Heart left ventricle (tissue), 11 donors: ENCODE results near the gene VPS18. TPM values are rescaled to one million over a fixed set of nuclear protein-coding genes. Genes with fewer than 3 reads are reported as not detected.

Experiments used
- polyA plus RNA-seq, 2 donors: library from polyadenylated mRNA; stranded (reverse); fragments of 200-250 nt; gene quantifications; one replicate each; pipeline ENCODE4 v1.2.3, GENCODE V29; 2013
- total RNA-seq, 9 donors: library from RNA; depleted of rRNA in 2 of 9; stranded (reverse); fragments of >200 nt in 2 of 9; fragmentation: NEBNext Ultra II Directional in 3 of 9; extraction: Animal tissue kit (Norgen Biotek cat#: 25700) in 3 of 9; gene quantifications; one replicate each; pipeline versions ENCODE4 v1.1.0 to v1.2.4, GENCODE V29; 2016 to 2023
- donor health status: ischemic (EF 13 %, LVEDD 7.1; RV severe dilation, severe dysfunction).
- donor health status: healthy with polysubstance abuse.
- donor health status: DM: no; HTN: yes; CAD: no.
- donor health status: DM: no; HTN: no; CAD: no.
- donor health status: ischemic (EF 25% LVEDD 5.7; RV mildly dilated, moderate dysfunction).
- donor health status: healthy.
- donor health status: DM: yes; HTN: yes; CAD: no.
- donor health status: PGD.
- donor health status: nonischemic (EF 23%, LVEDD 6.1; RV moderate dilation, normal function).

The VPS18 gene
- total and polyA plus RNA-seq, 11 donors: 14.7 to 29.2 (median 21.3) TPM

Other genes starting within 250 kb of the VPS18 start
- 1 to 10 TPM in 3 of 9 donors, under 1 TPM in 4, not detected in 2; 0.48 to 3.9 (median 0.65) TPM for gene RAD51, start 199.3 kb upstream of the VPS18 start, total RNA-seq
- under 1 TPM; 0.15 to 0.36 TPM for gene RAD51, start 199.3 kb upstream of the VPS18 start, polyA plus RNA-seq
- 10 to 100 TPM; 12.0 to 22.9 (median 18.5) TPM for gene RMDN3, start 139.2 kb upstream of the VPS18 start, total RNA-seq
- gene RMDN3, start 139.2 kb upstream of the VPS18 start, polyA plus RNA-seq: 10 to 100 TPM; 14.0 to 26.2 TPM
- gene GCHFR, start 130.4 kb upstream of the VPS18 start, total RNA-seq: 10 to 100 TPM in 2 of 9 donors, 1 to 10 TPM in 7; 1.6 to 24.0 (median 6.6) TPM
- gene GCHFR, start 130.4 kb upstream of the VPS18 start, polyA plus RNA-seq: 10 to 100 TPM in 1 of 2 donors, 1 to 10 TPM in 1; 5.1 to 12.7 TPM
- gene C15orf62, start 124.5 kb upstream of the VPS18 start, total RNA-seq: 1 to 10 TPM in 1 of 9 donors, under 1 TPM in 5, not detected in 3; 0.12 to 1.1 (median 0.18) TPM
- gene C15orf62, start 124.5 kb upstream of the VPS18 start, polyA plus RNA-seq: under 1 TPM; 0.06 to 0.30 TPM
- gene ZFYVE19, start 87.4 kb upstream of the VPS18 start, total RNA-seq: 10 to 100 TPM; 11.9 to 27.1 (median 18.8) TPM
- 10 to 100 TPM; 10.5 to 18.9 TPM for gene ZFYVE19, start 87.4 kb upstream of the VPS18 start, polyA plus RNA-seq
- 10 to 100 TPM in 8 of 9 donors, 1 to 10 TPM in 1; 7.6 to 19.7 (median 14.7) TPM for gene DNAJC17, start 87.0 kb upstream of the VPS18 start, total RNA-seq
- 10 to 100 TPM; 29.1 to 29.9 TPM for gene DNAJC17, start 87.0 kb upstream of the VPS18 start, polyA plus RNA-seq
- gene PPP1R14D, start 65.7 kb upstream of the VPS18 start, total RNA-seq: not detected
- gene PPP1R14D, start 65.7 kb upstream of the VPS18 start, polyA plus RNA-seq: not detected
- 1 to 10 TPM in 3 of 9 donors, under 1 TPM in 5, not detected in 1; 0.20 to 3.4 (median 0.76) TPM for gene SPINT1, start 50.4 kb upstream of the VPS18 start, total RNA-seq
- gene SPINT1, start 50.4 kb upstream of the VPS18 start, polyA plus RNA-seq: under 1 TPM; 0.11 to 0.39 TPM
- gene RHOV, start 20.2 kb upstream of the VPS18 start, total RNA-seq: not detected
- gene RHOV, start 20.2 kb upstream of the VPS18 start, polyA plus RNA-seq: not detected
- gene DLL4, start 34.9 kb downstream of the VPS18 start, total RNA-seq: 10 to 100 TPM in 6 of 9 donors, 1 to 10 TPM in 3; 4.7 to 20.8 (median 13.5) TPM
- gene DLL4, start 34.9 kb downstream of the VPS18 start, polyA plus RNA-seq: 10 to 100 TPM in 1 of 2 donors, 1 to 10 TPM in 1; 6.8 to 11.1 TPM
- gene CHAC1, start 59.0 kb downstream of the VPS18 start, total RNA-seq: 1 to 10 TPM in 6 of 9 donors, under 1 TPM in 3; 0.72 to 5.3 (median 1.8) TPM
- gene CHAC1, start 59.0 kb downstream of the VPS18 start, polyA plus RNA-seq: 1 to 10 TPM; 2.4 to 6.1 TPM
- 10 to 100 TPM in 7 of 9 donors, 1 to 10 TPM in 2; 9.7 to 20.9 (median 12.6) TPM for gene INO80, start 221.8 kb downstream of the VPS18 start, total RNA-seq
- gene INO80, start 221.8 kb downstream of the VPS18 start, polyA plus RNA-seq: 10 to 100 TPM in 1 of 2 donors, 1 to 10 TPM in 1; 4.7 to 14.3 TPM